PFSK-1 (cell line): Measurements from ENCODE around the gene FGA.

Source experiments
- POLR2AphosphoS5 ChIP-seq: IDR thresholded peaks from 2 replicates; pipeline ENCODE4 v1.6.1; 2012; ENCODE audit warnings: low read depth, mild to moderate bottlenecking, control low read depth, low read length, moderate library complexity
- REST ChIP-seq, 2 experiments: IDR thresholded peaks; 2 replicates each; pipeline versions ENCODE4 v1.6.1 to v1.8.0; 2011 to 2012; ENCODE audit warnings: low read depth in 2 of 2, low read length in 2 of 2, control low read depth in 1 of 2, inconsistent platforms in 1 of 2, mild to moderate bottlenecking in 1 of 2, moderate library complexity in 1 of 2; ENCODE audit not compliant: insufficient read depth in 1 of 2
- SIN3A ChIP-seq: IDR thresholded peaks from 2 replicates; pipeline ENCODE4 v1.6.1; 2012; ENCODE audit warnings: mild to moderate bottlenecking, low read length, moderate library complexity, borderline replicate concordance; ENCODE audit not compliant: insufficient read depth
- TAF1 ChIP-seq: IDR thresholded peaks from 2 replicates; pipeline ENCODE4 v1.6.1; 2012; ENCODE audit warnings: low read length, control low read depth, borderline replicate concordance; ENCODE audit not compliant: insufficient read depth

GRCh38 chr4:154593868-154594267 lies 3.3 kb upstream of the FGA start:
- TF ChIP-seq REST (IDR thresholded peaks at IDR 0.05; ENCODE audit: insufficient read depth in 1 of 2, low read depth in 2 of 2, low read length in 2 of 2) (no peak), POLR2AphosphoS5 (no peak), SIN3A (no peak), TAF1 (no peak)
